HFFc6 (cell line): ENCODE results near the gene ARAP3. TPM values are rescaled to one million over a fixed set of nuclear protein-coding genes. Genes with fewer than 3 reads are reported as not detected.

Experiments used
- DNase-seq: peaks from one replicate; pipeline ENCODE4 v3.0.0-alpha.2; 2018
- H3K27ac Mint-ChIP-seq: 2 replicates; pipeline ENCODE4 v1.8.0; 2020; ENCODE audit warnings: mild to moderate bottlenecking, mixed read lengths
- H3K27me3 Mint-ChIP-seq: 2 replicates; pipeline ENCODE4 v1.8.0; 2021; ENCODE audit warnings: mild to moderate bottlenecking, moderate library complexity, mixed read lengths; ENCODE audit not compliant: insufficient read depth
- H3K36me3 Mint-ChIP-seq: 2 replicates; pipeline ENCODE4 v1.8.0; 2021; ENCODE audit warnings: low read depth, mixed read lengths
- H3K4me1 Mint-ChIP-seq: 2 replicates; pipeline ENCODE4 v1.8.0; 2020; ENCODE audit warnings: low read depth, mixed read lengths
- H3K4me3 Mint-ChIP-seq: 2 replicates; pipeline ENCODE4 v1.8.0; 2020; ENCODE audit warnings: mild to moderate bottlenecking, moderate library complexity, mixed read lengths
- H3K9me3 Mint-ChIP-seq: 2 replicates; pipeline ENCODE4 v1.8.0; 2020; ENCODE audit warnings: mild to moderate bottlenecking, mixed read lengths
- total RNA-seq, 6 experiments: library from RNA; stranded (reverse); fragmentation: NEBNext Ultra II Directional; extraction: Animal tissue kit (Norgen Biotek cat#: 25700); gene quantifications; 2 replicates in 1 of 6; 3 replicates in 5 of 6; pipeline ENCODE4 v1.2.3, GENCODE V29; 2021
- TF ChIP-seq, protein P1 (sequence below): fragments of 200-600 bp; sonication (generic); IDR thresholded peaks from 2 replicates; pipeline ENCODE4 v1.5.0; 2021; ENCODE audit warnings: antibody characterized with exemption, mild to moderate bottlenecking

The ARAP3 gene
- total RNA-seq, 6 experiments from 2014 or later: 9.0 to 14.7 (median 13.2) TPM

DNA sequence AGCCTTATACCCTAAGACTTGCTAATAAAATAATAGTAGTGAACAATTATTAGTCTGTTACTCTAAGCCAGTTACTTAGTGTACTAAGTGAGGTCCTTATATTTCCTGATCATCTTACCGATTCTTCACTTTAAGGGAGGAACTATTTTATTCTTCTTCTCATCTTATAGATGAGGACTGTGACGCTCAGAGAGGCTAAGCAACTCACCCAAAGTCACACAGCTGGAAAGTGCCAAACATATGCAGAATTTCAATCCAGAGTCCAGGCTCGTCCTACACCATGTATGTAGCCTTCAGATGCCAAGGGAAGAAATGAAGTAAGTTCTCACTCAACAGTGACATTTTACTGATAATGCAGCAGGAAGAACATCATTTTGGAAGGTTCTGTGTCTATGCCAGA is 34.4 kb upstream of the ARAP3 start:
- Mint-ChIP-seq H3K27me3 (peaks cover 17% of the 10 kb centered on the region), H3K36me3 (no peaks in the 10 kb centered on the region), H3K4me3 (no peak overlapping the region), H3K4me1 (peaks cover 20% of the 10 kb centered on the region), H3K9me3 (no peaks in the 10 kb centered on the region), H3K27ac (no peak overlapping the region)
- no peak for DNase-seq
- TF ChIP-seq, protein P1, sequence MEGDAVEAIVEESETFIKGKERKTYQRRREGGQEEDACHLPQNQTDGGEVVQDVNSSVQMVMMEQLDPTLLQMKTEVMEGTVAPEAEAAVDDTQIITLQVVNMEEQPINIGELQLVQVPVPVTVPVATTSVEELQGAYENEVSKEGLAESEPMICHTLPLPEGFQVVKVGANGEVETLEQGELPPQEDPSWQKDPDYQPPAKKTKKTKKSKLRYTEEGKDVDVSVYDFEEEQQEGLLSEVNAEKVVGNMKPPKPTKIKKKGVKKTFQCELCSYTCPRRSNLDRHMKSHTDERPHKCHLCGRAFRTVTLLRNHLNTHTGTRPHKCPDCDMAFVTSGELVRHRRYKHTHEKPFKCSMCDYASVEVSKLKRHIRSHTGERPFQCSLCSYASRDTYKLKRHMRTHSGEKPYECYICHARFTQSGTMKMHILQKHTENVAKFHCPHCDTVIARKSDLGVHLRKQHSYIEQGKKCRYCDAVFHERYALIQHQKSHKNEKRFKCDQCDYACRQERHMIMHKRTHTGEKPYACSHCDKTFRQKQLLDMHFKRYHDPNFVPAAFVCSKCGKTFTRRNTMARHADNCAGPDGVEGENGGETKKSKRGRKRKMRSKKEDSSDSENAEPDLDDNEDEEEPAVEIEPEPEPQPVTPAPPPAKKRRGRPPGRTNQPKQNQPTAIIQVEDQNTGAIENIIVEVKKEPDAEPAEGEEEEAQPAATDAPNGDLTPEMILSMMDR: no peak

DNA sequence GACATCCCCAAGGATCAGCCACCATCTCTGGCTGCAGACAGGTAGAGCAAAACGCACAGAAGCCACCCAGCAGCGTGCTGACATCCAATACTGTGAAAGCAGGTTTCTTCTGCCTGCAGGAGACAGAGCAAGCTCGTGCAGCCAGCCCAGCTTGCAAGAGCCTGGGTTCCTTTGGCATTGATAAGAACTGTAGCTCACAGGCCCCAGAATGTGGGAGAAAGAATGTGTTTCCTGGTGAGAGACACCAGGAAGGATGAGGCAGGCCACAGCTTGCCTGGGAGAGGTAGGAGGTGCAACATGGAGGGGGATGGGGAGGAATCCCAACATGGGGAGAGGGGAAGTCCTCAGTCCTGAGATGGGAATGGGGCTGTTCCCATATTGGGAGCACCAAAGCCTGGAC is 34.0 kb upstream of the ARAP3 start:
- no peak for DNase-seq
- peaks cover 20% of the 10 kb centered on the region for H3K4me1 Mint-ChIP-seq
- no peaks in the 10 kb centered on the region for H3K36me3 Mint-ChIP-seq
- no peak overlapping the region for H3K27ac Mint-ChIP-seq
- H3K9me3 Mint-ChIP-seq: no peaks in the 10 kb centered on the region
- H3K4me3 Mint-ChIP-seq: no peak overlapping the region
- peaks cover 20% of the 10 kb centered on the region for H3K27me3 Mint-ChIP-seq
- TF ChIP-seq, protein P1: no peak

DNA sequence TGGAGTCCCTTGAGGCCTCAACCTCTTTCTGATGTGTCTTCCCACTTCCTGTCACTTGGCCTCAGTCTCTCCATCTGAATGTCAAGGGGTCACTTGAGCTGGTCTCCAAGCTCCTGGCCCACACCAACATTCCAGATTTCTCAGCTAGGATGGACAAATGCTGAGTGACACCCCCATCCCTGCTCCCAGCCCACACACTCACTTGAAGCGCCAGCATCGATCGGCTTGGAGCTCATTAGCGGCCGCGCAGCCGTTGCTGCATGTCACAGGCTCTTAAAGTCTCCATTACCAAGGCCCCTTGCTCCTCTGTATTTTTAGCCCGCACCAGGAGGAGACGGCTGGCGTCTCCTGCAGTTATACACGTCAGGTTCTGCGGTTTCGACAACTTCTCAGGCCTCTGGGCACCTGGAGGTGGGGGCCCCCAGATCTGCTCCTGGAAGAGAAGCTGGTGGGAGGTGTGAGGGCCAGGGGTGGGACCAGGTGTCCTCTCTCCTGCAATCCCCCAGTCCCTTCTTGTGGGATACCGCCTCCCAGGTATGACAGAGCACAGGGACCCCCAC is 33.4 kb upstream of the ARAP3 start:
- H3K9me3 Mint-ChIP-seq: no peaks in the 10 kb centered on the region
- TF ChIP-seq, protein P1: no peak
- peaks cover 20% of the 10 kb centered on the region for H3K4me1 Mint-ChIP-seq
- no peak overlapping the region for H3K27ac Mint-ChIP-seq
- peaks cover 26% of the 10 kb centered on the region for H3K27me3 Mint-ChIP-seq
- no peaks in the 10 kb centered on the region for H3K36me3 Mint-ChIP-seq
- H3K4me3 Mint-ChIP-seq: no peak overlapping the region
- DNase-seq: no peak

DNA sequence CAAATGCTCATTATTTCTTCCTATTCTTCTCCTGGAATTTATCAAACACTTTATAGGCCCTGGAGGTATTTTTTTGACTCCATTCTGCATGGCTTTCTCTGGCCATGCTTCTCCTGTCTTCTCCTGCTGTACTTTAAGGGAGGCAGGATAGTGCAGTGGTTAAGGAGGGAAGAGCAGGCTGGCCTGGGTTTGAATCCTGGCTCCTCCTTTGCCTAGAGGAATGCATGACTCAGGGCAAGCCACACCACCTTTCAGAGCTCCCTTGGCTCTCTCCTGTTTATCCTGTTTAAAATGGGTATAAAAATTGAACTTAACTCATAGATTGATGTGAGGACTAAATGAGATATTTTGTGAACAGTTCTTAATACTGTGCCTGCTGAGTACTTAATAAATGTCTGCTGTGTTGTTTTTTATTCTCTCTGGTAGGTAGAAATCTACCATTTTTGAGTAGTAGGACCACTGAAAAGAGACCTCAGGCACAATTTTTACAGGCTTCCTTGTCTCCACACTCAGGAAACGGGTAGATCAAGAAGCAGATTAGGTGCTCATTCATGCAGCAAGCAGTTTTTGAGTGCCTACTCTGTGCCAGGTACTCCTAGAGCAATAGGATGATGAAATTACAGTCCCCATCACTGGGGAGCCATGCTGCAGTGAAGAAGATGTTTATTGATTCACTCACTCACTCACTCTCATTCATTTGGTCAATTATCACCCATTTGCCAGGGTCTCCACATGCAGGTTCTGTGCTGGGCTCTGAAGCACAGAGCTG is 32.7 kb upstream of the ARAP3 start:
- Mint-ChIP-seq H3K27me3 (peaks cover 26% of the 10 kb centered on the region), H3K9me3 (no peaks in the 10 kb centered on the region), H3K36me3 (no peaks in the 10 kb centered on the region), H3K4me3 (no peak overlapping the region), H3K4me1 (peaks cover 20% of the 10 kb centered on the region), H3K27ac (no peak overlapping the region)
- no peak for DNase-seq
- TF ChIP-seq, protein P1: no peak

DNA sequence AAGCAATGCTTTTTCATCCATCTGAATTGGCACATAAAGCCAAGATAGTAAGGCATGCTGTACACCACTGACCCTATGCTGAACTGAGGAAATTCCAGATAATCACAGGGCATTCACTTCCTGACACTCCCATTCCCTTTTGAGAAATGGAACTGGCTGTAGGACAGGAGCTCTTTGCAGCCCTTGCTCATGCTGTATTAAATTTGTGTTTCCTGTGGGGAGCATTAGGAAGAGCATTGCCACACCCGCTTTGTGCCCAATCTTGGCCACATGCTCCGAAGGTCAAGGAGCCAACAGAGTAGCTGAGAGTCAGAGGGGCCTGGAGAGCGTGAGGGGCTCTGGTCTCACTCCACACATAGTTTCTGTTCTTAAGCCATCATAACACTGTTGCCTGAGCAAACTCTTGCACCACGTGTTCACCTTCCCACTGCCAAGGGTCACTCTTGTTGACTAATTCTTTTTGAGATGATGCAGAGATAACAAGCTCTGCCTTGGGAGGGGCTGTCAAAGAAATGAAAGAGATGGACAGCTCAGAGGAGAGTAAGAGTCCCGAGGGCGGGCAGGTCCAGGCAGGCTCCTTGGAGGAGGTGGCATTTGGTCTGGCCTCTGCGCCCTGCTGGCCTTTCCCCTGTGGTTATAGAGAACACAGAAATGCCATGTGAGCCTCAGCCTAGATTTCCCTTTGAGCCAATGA is 31.7 kb upstream of the ARAP3 start:
- Mint-ChIP-seq H3K27me3 (peaks cover 31% of the 10 kb centered on the region), H3K36me3 (no peaks in the 10 kb centered on the region), H3K4me3 (no peak overlapping the region), H3K4me1 (peaks cover 20% of the 10 kb centered on the region), H3K9me3 (no peaks in the 10 kb centered on the region), H3K27ac (no peak overlapping the region)
- DNase-seq: peak; percentile 10
- TF ChIP-seq, protein P1: no peak
